GM18951 (cell line): ENCODE data around the gene SPRED2.
"Not testable (repeated sequence)": the region's sequence is repeated elsewhere in the genome, so short reads cannot be mapped to it uniquely, and the experiment has no call there.

Experiments used
- POLR2A ChIP-seq: IDR thresholded peaks from 4 replicates; pipeline ENCODE4 v1.6.1; 2011; ENCODE audit warnings: mild to moderate bottlenecking; ENCODE audit not compliant: insufficient read length, insufficient read depth; ENCODE audit errors: extremely low read depth
- in situ Hi-C: fragments of 300-500 bp; cut with MboI; formaldehyde crosslinking; loops from one replicate; pipeline ENCODE4 v1.12.0; 2022; ENCODE audit warnings: low sequenced_read_pairs, mixed read lengths, inconsistent platforms; ENCODE audit not compliant: unreplicated experiment

Gene SPRED2

DNA sequence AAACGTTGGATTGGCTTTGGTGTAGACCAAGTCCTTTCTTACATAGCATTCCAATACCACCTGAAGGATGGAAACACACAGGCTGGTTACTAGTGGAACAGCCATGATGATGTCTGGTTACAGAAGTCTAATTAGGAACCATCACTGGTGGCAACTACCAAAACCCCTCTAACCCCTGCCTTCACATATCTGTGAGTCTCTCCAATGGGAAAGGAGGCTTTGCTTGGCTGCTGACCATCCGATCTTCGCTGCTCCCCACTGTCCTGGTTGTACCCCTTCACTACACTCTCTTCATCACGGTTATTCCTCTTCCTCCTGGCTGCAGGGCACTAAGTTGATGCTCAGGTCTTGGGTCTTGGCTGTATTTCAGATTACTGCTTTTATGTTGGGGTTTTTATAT is 97.7 kb downstream of the SPRED2 start:
- no peak for TF ChIP-seq POLR2A
- in situ Hi-C loops = no loop called here

DNA sequence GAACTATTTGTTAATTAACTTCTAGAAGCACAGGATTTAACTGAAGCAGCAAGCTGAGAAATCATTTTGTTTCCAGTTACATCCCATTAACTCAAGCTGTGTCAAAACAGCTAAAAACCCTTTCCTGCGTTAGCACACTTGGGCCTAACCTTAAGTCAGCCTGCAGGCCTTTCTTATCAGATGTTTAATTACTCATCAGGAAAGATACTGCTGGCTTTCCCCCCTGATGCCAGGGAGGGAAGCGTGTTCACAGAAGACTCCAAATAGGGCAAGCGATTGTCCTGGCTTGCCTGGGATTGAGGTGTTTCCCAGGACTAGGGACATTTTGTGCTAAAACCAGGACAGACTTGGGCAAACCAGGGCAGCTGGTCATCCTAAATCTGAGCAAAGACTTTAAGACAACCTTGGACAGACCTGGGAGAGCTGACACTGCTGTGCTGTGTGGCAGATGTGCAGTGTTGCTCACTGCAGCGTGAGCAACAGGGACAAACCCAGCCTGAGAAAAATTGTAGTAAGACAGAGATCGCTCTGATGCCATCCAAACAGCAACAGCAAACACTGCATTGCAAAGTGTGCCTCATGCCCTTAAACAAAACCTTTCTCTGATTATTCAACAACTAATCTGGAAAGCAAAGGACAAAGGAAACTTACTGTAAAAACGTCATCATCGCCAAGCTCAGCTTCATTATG is 100.9 kb downstream of the SPRED2 start:
- in situ Hi-C loops = no loop called here
- TF ChIP-seq POLR2A = no peak

DNA sequence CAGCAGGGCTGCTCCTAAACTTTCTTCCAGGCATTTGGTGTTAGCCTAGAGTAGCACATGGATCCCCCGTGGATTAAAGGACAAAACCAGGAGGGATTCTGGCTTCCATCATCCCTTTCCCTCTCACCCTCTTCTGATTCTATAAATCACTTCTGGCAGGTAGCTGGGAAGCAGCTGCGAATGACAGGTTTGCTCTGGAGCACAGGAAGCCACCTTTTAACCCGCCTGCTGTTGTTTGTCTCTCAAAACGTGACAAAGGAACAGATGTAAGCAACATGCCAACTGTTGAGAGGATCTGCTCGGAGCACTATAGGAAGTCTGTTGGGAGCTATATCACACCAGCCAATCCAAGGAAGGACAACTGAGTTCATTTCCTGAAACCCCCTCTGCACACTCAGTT is 102.9 kb downstream of the SPRED2 start:
- TF ChIP-seq POLR2A = no peak
- in situ Hi-C loops = no loop called here

DNA sequence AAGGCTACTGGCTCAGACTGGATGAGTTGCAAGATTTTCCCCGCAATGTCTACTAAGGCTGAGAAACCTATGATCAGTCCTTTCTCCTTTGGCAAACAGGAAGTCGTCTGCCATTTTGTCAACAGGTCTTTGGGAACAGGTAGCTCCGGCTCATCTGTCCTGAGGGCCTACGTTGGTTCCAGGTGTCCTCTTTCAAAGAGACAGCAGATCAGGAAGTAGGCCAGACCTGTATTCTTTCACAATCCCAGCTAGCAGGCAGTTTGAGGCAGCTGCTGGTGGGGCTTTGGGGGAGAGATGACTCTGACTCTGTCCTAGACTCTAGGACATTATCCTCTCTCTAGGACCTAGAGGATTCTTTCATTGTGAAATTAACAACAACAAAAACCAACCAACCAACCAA is 106.1 kb downstream of the SPRED2 start:
- in situ Hi-C loops = no loop called here
- TF ChIP-seq POLR2A = no peak

DNA sequence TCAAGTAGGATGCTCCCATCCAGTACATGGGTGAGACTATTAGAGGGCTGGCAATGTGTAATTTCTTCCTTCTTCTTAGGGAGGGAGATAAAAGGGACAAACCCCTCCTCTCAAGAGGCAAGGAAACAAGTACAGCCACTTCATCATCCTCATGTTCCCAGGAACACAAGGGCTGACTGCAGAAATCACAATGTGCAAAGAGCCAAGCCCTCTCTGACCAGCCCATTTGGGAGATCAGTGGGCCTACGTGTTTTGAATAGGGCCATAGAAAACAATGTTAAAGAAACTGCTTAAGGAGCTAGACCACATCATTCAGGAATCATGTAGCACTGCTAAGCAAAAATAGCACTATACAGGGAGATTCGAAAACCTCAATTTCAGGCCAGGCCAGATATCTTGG is 107.3 kb downstream of the SPRED2 start:
- in situ Hi-C loops = no loop called here
- no peak for TF ChIP-seq POLR2A

DNA sequence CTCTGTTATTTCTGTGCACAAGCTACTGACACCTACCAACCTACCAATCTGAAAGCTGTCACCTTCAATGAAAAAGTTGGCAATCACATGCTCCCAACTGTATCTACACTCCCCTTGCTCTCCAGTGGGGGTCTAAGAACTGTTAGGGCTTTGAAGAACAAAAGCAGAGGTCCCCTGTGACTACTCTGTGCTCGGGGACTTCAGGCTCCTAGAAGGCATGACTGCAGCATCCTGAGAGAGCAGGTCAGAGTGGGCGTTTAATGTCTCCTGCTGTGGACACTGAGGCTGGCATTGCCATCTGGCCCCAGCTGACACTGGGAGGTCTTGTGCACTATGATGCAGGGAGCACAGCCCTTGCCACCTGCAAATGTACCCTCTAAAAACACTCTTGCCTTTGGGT is 111.5 kb downstream of the SPRED2 start:
- in situ Hi-C loops = no loop called here
- TF ChIP-seq POLR2A = no peak

DNA sequence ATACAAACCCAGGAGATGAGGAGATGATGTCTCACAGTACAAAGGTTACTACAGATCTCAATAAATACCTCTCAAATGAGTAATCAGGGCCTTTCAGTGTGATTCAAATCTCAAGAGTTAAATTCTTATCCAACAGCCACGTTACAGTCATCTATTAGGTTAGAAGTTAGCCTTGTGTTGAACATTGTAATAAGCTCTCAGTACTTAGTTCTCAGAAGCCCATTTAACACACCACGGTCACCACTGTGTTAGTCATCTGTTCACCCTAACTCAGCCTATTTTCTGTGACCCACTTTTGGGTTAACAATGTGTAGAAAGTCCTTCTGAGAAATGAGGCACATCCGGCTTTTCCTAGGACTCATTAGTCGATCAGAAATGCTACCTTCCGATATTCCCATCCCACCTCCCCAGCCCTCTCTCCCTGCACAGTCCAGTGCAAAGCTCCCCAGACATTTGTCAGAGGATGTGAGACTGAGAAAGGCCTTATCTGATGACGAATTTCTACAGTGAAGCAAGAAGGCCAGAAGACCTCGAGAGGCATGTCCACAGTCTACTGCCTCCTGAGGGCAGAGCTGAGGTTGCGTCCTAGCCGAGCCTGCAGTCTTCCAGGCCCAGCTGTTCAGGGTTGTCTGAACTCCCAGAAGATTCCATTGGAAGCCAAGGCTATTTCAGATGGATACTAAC is 112.2 kb downstream of the SPRED2 start:
- no peak for TF ChIP-seq POLR2A
- in situ Hi-C loops = no loop called here

DNA sequence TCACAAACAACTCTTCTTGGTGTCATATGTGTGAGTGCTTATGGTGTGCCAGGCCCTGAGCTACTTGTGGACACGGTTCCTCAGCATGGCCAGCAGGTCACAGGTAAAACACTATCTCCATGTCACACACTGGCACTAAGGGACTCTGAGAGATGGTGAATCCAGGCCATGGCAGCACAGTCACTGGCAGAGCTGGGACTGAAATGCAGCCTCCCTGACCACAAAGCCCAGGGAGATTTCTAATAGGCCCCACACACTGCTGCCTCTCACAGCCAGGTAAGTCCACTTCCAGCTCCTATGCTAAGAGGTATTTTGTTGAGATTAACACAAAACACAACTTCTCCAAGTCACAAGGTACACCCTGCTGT is 112.7 kb downstream of the SPRED2 start:
- in situ Hi-C loops = no loop called here
- TF ChIP-seq POLR2A = no peak

DNA sequence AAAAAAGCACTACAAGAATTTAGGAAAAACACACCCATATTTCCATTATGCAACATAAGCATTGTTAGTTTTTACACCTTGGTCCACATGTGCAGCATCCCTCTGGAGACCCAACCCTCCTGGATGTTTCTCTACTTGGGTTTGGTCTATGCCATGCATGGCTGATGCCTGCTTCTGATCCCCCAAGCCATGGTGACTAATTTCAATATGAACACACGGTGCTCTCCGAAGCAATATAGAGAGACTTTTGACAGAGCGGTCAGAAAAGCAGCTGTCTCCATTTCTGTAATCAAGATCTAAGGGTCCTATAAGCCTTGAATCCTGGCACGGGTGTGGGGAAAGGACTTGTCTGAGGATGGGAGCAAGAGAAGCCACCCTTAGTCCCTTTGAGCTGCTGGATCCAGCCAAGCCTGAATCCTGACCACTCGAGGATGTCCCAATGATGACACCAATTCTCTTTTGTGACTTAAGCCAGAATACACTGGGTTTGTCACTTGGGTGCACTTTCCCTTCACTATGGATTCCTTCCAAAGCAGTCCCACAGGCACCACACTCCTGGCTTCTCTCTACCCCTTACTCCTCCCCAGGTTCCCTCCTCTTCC is 113.2 kb downstream of the SPRED2 start:
- in situ Hi-C loops = no loop called here
- TF ChIP-seq POLR2A = no peak

DNA sequence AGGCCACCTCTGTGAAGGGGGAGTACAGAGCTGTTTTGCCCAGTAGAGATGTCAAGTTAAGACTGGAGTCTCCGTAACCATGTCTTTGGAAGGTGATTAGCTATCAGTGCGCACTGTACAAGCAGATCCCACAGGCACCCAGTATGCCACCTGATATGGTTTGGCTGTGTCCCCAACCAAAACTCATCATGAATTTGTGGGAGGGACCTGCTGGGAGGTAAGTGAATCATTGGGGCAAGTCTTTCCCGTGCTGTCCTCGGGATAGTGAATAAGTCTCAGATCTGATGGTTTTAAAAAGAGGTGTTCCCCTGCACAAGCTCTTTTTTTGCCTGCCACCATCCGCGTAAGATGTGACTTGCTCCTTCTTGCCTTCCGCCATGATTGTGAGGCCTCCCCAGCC is 114.6 kb downstream of the SPRED2 start:
- in situ Hi-C loops = no loop called here
- no peak for TF ChIP-seq POLR2A

DNA sequence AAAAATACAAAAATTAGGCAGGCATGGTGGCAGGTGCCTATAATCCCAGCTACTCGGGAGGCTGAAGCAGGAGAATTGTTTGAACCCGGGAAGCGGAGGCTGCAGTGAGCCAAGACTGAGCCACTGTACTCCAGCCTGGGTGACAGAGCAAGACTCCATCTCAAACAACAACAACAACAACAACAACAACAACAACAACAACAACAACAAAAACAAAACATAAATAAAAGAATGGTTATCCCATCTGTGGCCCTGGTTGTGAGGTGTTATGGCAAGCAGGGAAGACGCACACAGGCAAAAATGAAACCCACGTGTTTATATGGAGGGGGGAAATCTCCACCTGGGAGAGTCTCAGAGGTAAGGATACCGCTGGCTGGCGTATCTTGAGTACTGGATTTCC is 115.0 kb downstream of the SPRED2 start:
- in situ Hi-C loops = not testable (repeated sequence)

DNA sequence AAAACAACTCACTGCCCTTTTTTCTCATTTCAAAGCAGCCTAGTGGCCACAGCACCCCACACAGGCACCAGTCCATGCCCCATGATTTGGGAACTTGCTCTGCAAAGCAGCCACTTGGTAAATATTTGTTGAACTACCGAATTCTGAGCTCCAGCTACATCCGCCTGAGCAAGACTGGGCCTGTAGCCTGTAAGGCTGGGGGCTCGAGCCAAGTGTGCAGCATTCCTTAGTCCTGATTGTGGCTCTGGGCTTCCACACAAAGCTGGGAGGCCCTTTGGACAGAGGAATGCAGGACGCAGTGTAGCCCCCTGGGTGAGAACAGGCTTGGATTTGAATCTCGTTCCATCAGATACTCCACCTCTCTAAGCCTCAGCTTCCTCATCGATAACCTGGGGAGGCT is 116.3 kb downstream of the SPRED2 start:
- in situ Hi-C loops = no loop called here
- TF ChIP-seq POLR2A = no peak

DNA sequence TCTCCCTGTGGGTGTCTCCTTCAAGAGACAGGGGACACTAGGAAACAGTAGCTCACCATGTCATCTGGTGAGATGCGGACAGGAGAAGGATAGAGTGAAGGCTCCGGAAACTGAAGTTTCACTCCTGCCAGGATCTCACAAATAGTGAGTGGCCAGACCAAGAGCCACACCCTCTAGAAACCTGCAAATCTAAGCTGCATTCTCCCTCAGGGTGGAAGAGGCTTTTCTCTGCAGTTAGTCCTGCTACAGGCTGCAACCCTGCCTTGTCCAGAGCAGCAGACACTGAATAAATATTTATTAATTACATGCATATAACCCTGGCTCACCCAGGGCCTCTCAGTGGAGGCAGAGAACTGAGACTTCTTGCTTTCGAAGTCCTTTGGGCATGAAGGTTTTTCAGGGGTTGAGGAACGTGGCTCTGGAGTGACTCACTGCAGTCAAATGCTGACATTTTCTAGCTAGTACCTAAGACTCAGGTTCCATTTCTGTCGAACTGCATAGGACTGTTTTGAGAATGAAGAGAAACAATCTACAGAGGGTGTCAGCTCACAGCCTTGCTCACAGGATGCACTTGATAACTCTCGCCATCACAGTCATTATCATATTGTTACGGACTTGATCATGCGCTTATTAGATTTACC is 117.5 kb downstream of the SPRED2 start:
- in situ Hi-C loops = no loop called here
- no peak for TF ChIP-seq POLR2A

DNA sequence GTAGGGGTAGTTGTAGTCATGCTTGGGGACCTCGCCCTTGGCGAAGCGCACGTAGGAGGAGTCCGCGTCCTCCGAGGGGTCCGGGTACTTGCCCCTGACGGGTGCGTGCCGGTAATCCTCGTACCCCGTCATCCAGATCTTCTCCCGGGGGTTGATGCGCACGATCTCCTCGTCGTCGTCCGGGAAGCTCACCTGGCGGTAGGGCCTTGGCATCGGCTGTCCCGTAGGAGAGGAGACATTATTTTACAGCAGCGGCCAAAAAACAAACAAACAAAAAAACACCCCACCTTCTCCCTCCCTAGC is 118.5 kb downstream of the SPRED2 start:
- in situ Hi-C loops = no loop called here
- TF ChIP-seq POLR2A = no peak

DNA sequence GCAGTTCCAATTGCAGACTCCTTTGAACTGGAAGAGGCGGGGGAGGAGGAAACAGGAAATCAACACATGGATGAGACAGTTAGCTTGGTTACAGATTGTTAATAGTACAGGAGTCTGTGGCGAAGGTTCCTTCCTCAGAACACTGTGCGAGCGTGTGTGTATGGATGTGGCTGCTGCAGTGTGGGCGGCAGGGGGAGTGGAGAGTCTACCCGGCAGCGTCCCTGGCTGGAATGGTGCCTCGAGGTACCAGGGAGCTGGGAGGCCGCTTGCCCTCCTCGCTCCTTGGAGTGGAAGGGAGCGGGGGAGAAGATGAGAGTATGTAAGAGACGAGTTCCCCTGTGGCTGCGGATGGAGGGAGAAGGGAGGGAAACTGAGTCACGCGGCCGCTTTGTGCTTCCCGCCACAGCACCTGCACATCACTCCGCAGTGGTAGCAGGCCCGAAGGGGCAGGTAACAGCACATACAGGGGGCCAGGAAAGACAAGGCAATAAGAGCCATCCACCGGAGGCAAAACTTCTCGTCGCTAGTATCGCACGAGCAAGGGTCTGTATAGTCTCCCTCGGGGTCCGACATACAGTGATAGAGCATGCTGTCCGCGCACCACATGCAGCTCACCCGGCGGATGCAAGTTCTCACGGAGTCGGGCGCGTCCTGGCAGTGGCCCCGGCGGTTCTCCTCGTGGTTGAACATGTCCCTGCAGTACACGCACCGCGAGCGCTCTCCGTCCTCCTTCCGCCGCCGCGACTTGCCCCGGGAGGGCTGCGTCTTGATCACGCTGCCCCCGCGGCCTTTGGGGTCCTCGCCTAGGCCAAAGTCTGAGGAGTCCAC is 119.1 kb downstream of the SPRED2 start:
- in situ Hi-C loops = no loop called here
- TF ChIP-seq POLR2A = no peak
